GM12872 (cell line): ENCODE results near the gene SORCS2.

Experiments used
- TF ChIP-seq, protein P1 (sequence below): IDR thresholded peaks from 3 replicates; pipeline ENCODE4 v1.5.1; 2011; ENCODE audit warnings: low read depth, mild to moderate bottlenecking, low read length, moderate library complexity; ENCODE audit not compliant: insufficient read depth

SORCS2 gene

DNA sequence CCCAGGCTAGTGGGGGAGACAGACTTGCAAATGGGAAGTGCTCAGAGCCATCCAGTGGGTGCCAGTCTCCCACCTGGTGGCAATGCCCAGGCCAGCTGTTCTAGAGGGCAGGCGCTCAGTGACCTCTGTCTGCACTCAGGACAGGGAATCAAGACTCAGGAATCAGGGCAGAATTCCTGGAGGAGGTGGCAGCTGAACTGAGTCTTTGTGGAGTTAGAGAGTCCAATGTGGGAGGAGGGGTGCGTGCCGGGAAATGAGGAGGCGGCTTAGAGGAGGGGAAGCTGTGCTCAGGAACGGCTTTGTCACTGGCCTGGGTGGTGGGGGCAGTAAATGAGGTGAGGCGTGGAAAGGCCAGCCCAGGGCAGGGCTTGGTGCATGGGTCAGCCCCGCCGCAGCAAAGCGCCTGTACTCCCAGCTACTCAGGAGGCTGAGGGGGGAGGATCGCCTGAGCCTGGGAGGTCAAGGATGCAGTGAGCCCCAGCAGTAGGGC lies 31.3 kb upstream of the SORCS2 start:
- TF ChIP-seq, protein P1, sequence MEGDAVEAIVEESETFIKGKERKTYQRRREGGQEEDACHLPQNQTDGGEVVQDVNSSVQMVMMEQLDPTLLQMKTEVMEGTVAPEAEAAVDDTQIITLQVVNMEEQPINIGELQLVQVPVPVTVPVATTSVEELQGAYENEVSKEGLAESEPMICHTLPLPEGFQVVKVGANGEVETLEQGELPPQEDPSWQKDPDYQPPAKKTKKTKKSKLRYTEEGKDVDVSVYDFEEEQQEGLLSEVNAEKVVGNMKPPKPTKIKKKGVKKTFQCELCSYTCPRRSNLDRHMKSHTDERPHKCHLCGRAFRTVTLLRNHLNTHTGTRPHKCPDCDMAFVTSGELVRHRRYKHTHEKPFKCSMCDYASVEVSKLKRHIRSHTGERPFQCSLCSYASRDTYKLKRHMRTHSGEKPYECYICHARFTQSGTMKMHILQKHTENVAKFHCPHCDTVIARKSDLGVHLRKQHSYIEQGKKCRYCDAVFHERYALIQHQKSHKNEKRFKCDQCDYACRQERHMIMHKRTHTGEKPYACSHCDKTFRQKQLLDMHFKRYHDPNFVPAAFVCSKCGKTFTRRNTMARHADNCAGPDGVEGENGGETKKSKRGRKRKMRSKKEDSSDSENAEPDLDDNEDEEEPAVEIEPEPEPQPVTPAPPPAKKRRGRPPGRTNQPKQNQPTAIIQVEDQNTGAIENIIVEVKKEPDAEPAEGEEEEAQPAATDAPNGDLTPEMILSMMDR, result no peak

GRCh38 chr4:7161721-7162214 lies 30.6 kb upstream of the SORCS2 start:
- TF ChIP-seq, protein P1, result no peak

DNA sequence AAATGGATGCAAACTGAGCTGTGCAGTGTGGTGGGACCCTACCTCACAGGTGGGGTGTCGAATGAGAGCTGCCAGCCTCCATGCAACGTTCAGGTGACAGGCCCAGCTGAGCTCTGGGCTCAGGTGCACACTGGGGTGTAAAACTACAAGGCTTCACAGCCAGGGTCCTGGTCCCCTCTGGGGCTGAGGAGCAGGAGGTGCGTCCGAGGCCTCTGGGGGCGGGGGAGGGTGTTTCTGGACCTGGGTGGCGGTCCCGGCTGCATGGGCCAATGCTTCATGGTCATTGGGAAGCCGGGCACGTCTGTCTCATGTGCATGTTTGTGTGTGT lies 26.5 kb upstream of the SORCS2 start:
- TF ChIP-seq, protein P1, result no peak

DNA sequence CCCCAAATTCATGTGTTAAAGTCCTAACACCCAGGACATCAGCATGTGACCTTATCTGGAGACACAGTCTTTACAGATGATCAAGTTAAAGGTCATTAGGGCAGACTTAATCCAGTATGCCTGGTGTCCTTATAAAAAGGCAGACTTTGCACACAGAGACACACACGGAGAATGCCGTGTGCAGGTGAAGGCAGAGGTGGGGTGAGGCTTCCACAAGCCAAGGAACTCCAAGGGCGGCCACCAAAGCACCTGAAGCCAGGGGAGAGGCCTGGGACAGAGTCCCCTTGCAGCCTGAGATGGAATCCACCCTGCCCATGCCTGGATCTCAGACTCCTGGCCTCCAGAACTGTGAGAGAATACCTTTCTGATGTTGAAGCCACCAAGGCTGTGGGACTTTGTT lies 26.1 kb upstream of the SORCS2 start:
- TF ChIP-seq, protein P1, result no peak

DNA sequence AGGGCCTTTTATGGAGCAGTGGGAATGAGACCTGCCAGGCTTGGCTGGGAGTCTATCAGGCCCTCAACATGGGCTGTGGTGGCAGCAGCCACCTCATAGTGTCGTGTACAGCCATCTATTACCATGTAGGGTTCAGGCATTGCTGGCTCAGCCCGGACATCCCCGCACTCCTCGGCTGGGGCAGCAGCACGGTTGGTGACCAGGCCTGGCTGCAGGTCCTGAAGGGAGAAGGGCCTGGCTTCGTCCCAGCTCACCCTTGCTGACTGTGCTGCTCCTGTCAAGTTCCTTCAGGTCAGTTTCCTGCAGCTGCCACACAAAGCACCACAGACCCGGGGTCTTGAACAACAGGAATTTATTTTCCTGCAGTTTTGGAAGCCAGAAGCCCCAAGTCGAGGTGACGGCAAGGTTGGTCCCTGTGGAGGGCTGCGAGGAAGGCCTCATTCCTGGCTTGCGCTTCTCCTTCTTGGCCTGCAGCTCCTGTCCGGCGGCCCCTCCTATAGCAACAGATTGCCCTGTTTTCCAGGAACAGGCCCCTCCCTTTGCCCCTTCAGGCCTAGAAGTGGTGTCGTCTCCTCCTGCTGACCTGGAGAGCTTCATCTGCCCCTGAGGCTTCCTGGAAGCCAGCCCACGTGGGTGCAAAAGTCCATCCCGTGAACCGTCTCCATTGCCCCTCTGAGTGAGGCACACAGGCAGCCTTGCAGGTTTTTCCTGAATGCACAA lies 25.2 kb upstream of the SORCS2 start:
- TF ChIP-seq, protein P1, result no peak

GRCh38 chr4:7167706-7168105 lies 24.6 kb upstream of the SORCS2 start:
- TF ChIP-seq, protein P1, result no peak

DNA sequence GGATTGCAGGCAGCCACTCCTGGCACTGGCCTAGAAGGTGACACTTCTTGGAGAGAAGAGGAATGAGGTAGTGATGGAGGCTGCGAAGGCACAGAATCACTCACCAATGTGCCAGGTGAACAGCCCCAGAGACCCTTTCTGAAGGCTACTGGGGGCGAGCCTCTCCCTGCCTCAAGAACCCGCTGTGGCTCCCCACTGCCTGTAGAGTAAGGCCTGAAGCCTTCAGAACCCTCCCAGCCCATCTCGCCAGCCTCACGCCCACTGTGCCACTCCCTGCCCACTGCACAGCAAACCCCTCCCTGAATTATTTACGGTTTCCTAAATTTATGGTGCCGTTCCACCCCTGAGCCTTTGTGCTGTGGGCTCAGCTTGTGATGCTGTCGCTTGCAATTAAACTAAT lies 24.2 kb upstream of the SORCS2 start:
- TF ChIP-seq, protein P1, result no peak
